GM23248 (cell line): ENCODE results near the gene EYA3.

Source experiments
- EZH2 ChIP-seq: fragments of 200-600 bp; sonication (generic); IDR thresholded peaks from 2 replicates; pipeline ENCODE4 v1.6.1; 2018; ENCODE audit warnings: antibody characterized with exemption, mild to moderate bottlenecking; ENCODE audit not compliant: insufficient read depth, poor library complexity, severe bottlenecking
- EZH2phosphoT487 ChIP-seq: fragments of 200-600 bp; sonication (generic); IDR thresholded peaks from 2 replicates; pipeline ENCODE4 v1.6.1; 2018; ENCODE audit warnings: antibody characterized with exemption, moderate library complexity, mild to moderate bottlenecking, low read depth; ENCODE audit not compliant: insufficient read depth

DNA sequence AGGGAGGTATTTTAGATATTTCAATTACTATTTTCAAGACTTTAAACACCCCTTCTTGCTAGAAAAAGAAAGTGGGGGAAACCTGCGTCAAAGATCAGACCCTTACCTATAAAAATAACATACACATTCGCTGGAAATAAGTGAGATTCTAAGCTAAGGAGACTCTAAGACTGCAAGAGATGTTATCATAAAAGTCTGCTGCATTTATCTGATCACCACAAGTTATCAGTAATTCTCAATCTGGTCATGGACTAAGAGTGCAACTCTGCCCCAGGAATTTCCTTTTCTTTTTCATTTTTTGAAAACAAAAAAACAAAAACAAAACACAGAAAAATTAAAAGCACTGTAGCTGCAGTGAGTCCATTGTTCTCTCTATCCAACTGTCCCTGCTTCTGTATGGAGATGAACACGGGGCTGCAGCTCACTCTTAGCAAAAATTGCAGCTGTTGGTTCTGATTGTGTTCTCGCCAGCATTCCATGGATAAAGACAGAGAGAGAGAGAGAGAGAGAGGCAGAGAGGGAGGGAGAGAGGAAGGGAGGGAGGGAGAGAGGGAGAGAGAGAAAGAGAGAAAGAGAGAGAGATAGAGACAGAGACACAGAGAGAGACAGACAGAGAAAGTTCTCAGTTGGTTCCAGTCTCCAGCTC, 114.5 kb downstream of the EYA3 start:
- TF ChIP-seq EZH2: no peak
- TF ChIP-seq EZH2phosphoT487: no peak
